Measurements from ENCODE around the gene REG1A. TPM values are rescaled to one million over a fixed set of nuclear protein-coding genes. Genes with fewer than 3 reads are reported as not detected.

Gene REG1A
- total RNA-seq, 1 donor = not detected

- no peak for TF ChIP-seq CTCF (IDR thresholded peaks at IDR 0.05; ENCODE audit: insufficient read depth, low read depth, low read length)
- DNase-seq (ENCODE audit: low read depth) = no peak
- no peak overlapping the region for H3K4me3 ChIP-seq (ENCODE audit: low read depth, low read length)
Observed at GRCh38 chr2:79171348-79171958, 51.2 kb downstream of the REG1A start.

Other genes starting within 250 kb of the REG1A start
- gene REG3G, start 94.8 kb upstream of the REG1A start, total RNA-seq = not detected in 2 replicates
- gene REG1B, start 32.5 kb upstream of the REG1A start, total RNA-seq = not detected in 2 replicates
- gene REG3A, start 39.3 kb downstream of the REG1A start, total RNA-seq = not detected in 2 replicates